ENCODE data around the gene MOB3A. TPM values are rescaled to one million over a fixed set of nuclear protein-coding genes. Genes with fewer than 3 reads are reported as not detected.

The MOB3A gene
- total and polyA plus RNA-seq, 2 of the 13 experiments (the other 11 are each of a cell fraction or from before 2014, with no cell fraction given): 3.5 to 17.8 TPM

GRCh38 chr19:2096034-2096479, at the start of gene MOB3A (continued):
- TF ChIP-seq ISX (CRISPR knock-in tag; conservative IDR thresholded peaks at IDR 0.05) (peak; percentile 53; the same call in 1 of the 2 replicates), E2F2 (CRISPR knock-in tag; IDR thresholded peaks at IDR 0.05; ENCODE audit: borderline replicate concordance) (no peak), MYC (CRISPR knock-in tag; IDR thresholded peaks at IDR 0.05; ENCODE audit: borderline replicate concordance) (peak; percentile 80), RAD51 (IDR thresholded peaks at IDR 0.05; ENCODE audit: borderline replicate concordance) (no peak), ZNF747 (CRISPR knock-in tag; IDR thresholded peaks at IDR 0.05; ENCODE audit: borderline replicate concordance) (peak; percentile 72; the same call in 1 of the 2 replicates), TFAP4 (IDR thresholded peaks at IDR 0.05; ENCODE audit: borderline replicate concordance, low read depth) (peak; percentile 45; the same call in 1 of the 2 replicates), IKZF1 (IDR thresholded peaks at IDR 0.05) (no peak), KDM3A (CRISPR knock-in tag; IDR thresholded peaks at IDR 0.05; ENCODE audit: low read depth) (0 out of 2 replicates have a peak, but pooled peaks have one; percentile 61), SP2 (CRISPR knock-in tag; IDR thresholded peaks at IDR 0.05) (peak; percentile 36; the same call in 1 of the 2 replicates), ZNF251 (CRISPR knock-in tag; IDR thresholded peaks at IDR 0.05) (no peak), ZNF839 (CRISPR knock-in tag; IDR thresholded peaks at IDR 0.05; ENCODE audit: borderline replicate concordance) (peak; percentile 50; the same call in 1 of the 2 replicates), MBNL3 (CRISPR knock-in tag; conservative IDR thresholded peaks at IDR 0.05) (no peak), HDAC2 (CRISPR knock-in tag; IDR thresholded peaks at IDR 0.05) (no peak; the same call in 1 of the 2 replicates), KAT2B (IDR thresholded peaks at IDR 0.05; ENCODE audit: borderline replicate concordance, low read depth, low read length) (no peak), KLF9 (CRISPR knock-in tag; IDR thresholded peaks at IDR 0.05; ENCODE audit: low read depth) (no peak), ZFP91 (CRISPR knock-in tag; IDR thresholded peaks at IDR 0.05; ENCODE audit: borderline replicate concordance) (peak; percentile 100), CEBPB (IDR thresholded peaks at IDR 0.05; ENCODE audit: borderline replicate concordance, low read depth, low read length) (no peak), ZNF451 (CRISPR knock-in tag; IDR thresholded peaks at IDR 0.05) (no peak; the same call in 1 of the 2 replicates), KDM5B (CRISPR knock-in tag; IDR thresholded peaks at IDR 0.05; ENCODE audit: borderline replicate concordance) (peak; percentile 90), PHF5A (CRISPR knock-in tag; IDR thresholded peaks at IDR 0.05; ENCODE audit: low read depth, unreplicated experiment) (peak; percentile 95), TBX2 (CRISPR knock-in tag; IDR thresholded peaks at IDR 0.05; ENCODE audit: borderline replicate concordance) (peak; percentile 79; the same call in 1 of the 2 replicates), HNRNPH1 (optimal IDR thresholded peaks at IDR 0.05; ENCODE audit: low read depth, low read length) (no peak)
- TF ChIP-seq, protein P1, sequence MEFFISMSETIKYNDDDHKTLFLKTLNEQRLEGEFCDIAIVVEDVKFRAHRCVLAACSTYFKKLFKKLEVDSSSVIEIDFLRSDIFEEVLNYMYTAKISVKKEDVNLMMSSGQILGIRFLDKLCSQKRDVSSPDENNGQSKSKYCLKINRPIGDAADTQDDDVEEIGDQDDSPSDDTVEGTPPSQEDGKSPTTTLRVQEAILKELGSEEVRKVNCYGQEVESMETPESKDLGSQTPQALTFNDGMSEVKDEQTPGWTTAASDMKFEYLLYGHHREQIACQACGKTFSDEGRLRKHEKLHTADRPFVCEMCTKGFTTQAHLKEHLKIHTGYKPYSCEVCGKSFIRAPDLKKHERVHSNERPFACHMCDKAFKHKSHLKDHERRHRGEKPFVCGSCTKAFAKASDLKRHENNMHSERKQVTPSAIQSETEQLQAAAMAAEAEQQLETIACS (CRISPR knock-in tag; IDR thresholded peaks at IDR 0.05): peak; percentile 43
- TF ChIP-seq, protein P2, sequence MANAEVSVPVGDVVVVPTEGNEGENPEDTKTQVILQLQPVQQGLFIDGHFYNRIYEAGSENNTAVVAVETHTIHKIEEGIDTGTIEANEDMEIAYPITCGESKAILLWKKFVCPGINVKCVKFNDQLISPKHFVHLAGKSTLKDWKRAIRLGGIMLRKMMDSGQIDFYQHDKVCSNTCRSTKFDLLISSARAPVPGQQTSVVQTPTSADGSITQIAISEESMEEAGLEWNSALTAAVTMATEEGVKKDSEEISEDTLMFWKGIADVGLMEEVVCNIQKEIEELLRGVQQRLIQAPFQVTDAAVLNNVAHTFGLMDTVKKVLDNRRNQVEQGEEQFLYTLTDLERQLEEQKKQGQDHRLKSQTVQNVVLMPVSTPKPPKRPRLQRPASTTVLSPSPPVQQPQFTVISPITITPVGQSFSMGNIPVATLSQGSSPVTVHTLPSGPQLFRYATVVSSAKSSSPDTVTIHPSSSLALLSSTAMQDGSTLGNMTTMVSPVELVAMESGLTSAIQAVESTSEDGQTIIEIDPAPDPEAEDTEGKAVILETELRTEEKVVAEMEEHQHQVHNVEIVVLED (CRISPR knock-in tag; IDR thresholded peaks at IDR 0.05; ENCODE audit: borderline replicate concordance): peak; percentile 85

All from HepG2 (cell line).